SK-N-SH treated with all-trans-retinoic acid at 6 μM for 48 hours (cell line): ENCODE results near the gene MAK.

ENCODE experiments used
- ATAC-seq: fragments of 200-7000 bp; cut with Tn5 transposase; 3 replicates; pipeline ENCODE4 v1.9.1; 2020; ENCODE audit warnings: mild to moderate bottlenecking, moderate library complexity
- BACH2 ChIP-seq: fragments of 250-450 bp; sonication (Bioruptor Pico); IDR thresholded peaks from 2 replicates; pipeline ENCODE4 v1.9.0; 2021; ENCODE audit warnings: mild to moderate bottlenecking, borderline replicate concordance
- CSDC2 ChIP-seq: fragments of 250-450 bp; sonication (Bioruptor Pico); IDR thresholded peaks from 2 replicates; pipeline ENCODE4 v1.5.0; 2020; ENCODE audit warnings: mild to moderate bottlenecking, moderate library complexity
- ESRRG ChIP-seq: fragments of 250-450 bp; sonication (Bioruptor Pico); IDR thresholded peaks from 2 replicates; pipeline ENCODE4 v1.6.1; 2021; ENCODE audit warnings: mild to moderate bottlenecking
- GLIS3 ChIP-seq: fragments of 250-450 bp; sonication (Bioruptor Pico); IDR thresholded peaks from 2 replicates; pipeline ENCODE4 v1.5.0; 2020; ENCODE audit warnings: mild to moderate bottlenecking, moderate library complexity
- ISL1 ChIP-seq: fragments of 250-450 bp; sonication (Bioruptor Pico); IDR thresholded peaks from 2 replicates; pipeline ENCODE4 v2.1.2; 2022; ENCODE audit warnings: mild to moderate bottlenecking, moderate library complexity
- PPARA ChIP-seq: fragments of 250-450 bp; sonication (Bioruptor Pico); IDR thresholded peaks from 2 replicates; pipeline ENCODE4 v1.5.0; 2020; ENCODE audit warnings: mild to moderate bottlenecking, borderline replicate concordance
- RARB ChIP-seq: fragments of 250-450 bp; sonication (Bioruptor Pico); IDR thresholded peaks from 2 replicates; pipeline ENCODE4 v1.8.0; 2021; ENCODE audit warnings: mild to moderate bottlenecking, moderate library complexity
- SNAI2 ChIP-seq: fragments of 250-450 bp; sonication (Bioruptor Pico); IDR thresholded peaks from 2 replicates; pipeline ENCODE4 v1.5.0; 2020; ENCODE audit warnings: mild to moderate bottlenecking, moderate library complexity
- TCF4 ChIP-seq: fragments of 250-450 bp; sonication (Bioruptor Pico); IDR thresholded peaks from 2 replicates; pipeline ENCODE4 v1.8.0; 2021; ENCODE audit warnings: mild to moderate bottlenecking, moderate library complexity, borderline replicate concordance
- TOX ChIP-seq: fragments of 250-450 bp; sonication (Bioruptor Pico); IDR thresholded peaks from 2 replicates; pipeline ENCODE4 v1.8.0; 2021; ENCODE audit warnings: mild to moderate bottlenecking, moderate library complexity, borderline replicate concordance
- ZC3H10 ChIP-seq: fragments of 250-450 bp; sonication (Bioruptor Pico); IDR thresholded peaks from 2 replicates; pipeline ENCODE4 v1.5.1; 2021; ENCODE audit warnings: mild to moderate bottlenecking, moderate library complexity
- ZFP3 ChIP-seq: fragments of 250-450 bp; sonication (Bioruptor Pico); IDR thresholded peaks from 2 replicates; pipeline ENCODE4 v1.5.0; 2020; ENCODE audit warnings: mild to moderate bottlenecking, moderate library complexity
- ZFP30 ChIP-seq: fragments of 450-650 bp; formaldehyde crosslinking; IDR thresholded peaks from 2 replicates; pipeline ENCODE4 v1.5.0; 2022; ENCODE audit warnings: mild to moderate bottlenecking, moderate library complexity
- ZNF565 ChIP-seq: fragments of 450-650 bp; formaldehyde crosslinking; conservative IDR thresholded peaks from 2 replicates; pipeline ENCODE4 v1.5.0; 2020; ENCODE audit warnings: low read depth, mild to moderate bottlenecking, moderate library complexity
- TF ChIP-seq, protein P1 (sequence below): fragments of 250-450 bp; sonication (Bioruptor Pico); IDR thresholded peaks from 2 replicates; pipeline ENCODE4 v1.8.0; 2021; ENCODE audit warnings: low read depth, mild to moderate bottlenecking, moderate library complexity, borderline replicate concordance
- TF ChIP-seq, protein P2 (sequence below): fragments of 250-450 bp; sonication (Bioruptor Pico); IDR thresholded peaks from 2 replicates; pipeline ENCODE4 v1.5.0; 2020; ENCODE audit warnings: mild to moderate bottlenecking, moderate library complexity
- TF ChIP-seq, protein P3 (sequence below): fragments of 250-450 bp; sonication (Bioruptor Pico); IDR thresholded peaks from 2 replicates; pipeline ENCODE4 v1.5.1; 2021; ENCODE audit warnings: mild to moderate bottlenecking, moderate library complexity
- TF ChIP-seq, protein P4 (sequence below): fragments of 250-450 bp; sonication (Bioruptor Pico); IDR thresholded peaks from 2 replicates; pipeline ENCODE4 v1.5.1; 2020; ENCODE audit warnings: low read depth, mild to moderate bottlenecking, moderate library complexity
- TF ChIP-seq, protein P5 (sequence below): fragments of 250-450 bp; sonication (Bioruptor Pico); IDR thresholded peaks from 2 replicates; pipeline ENCODE4 v1.8.0; 2020; ENCODE audit warnings: mild to moderate bottlenecking, moderate library complexity, borderline replicate concordance

The MAK gene

DNA sequence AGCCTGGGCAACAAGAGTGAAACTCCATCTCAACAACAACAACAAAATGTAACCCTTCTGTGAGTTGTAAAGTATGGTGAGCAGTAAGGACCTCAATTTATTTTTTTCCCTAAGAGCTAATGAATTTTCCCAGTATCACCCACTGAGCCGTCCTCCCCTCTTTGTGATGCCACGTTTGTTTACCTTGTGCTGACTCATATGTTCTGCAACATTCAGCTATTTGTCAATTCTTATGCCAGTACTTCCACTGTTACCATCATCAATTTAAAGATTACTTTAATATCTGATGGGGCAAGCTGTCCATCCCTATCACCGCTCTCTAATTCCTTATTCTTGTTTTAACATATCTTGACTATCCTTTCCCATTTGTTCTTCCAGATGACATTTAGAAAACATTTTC lies 37.5 kb downstream of the MAK start (continued):
- TF ChIP-seq, protein P1, sequence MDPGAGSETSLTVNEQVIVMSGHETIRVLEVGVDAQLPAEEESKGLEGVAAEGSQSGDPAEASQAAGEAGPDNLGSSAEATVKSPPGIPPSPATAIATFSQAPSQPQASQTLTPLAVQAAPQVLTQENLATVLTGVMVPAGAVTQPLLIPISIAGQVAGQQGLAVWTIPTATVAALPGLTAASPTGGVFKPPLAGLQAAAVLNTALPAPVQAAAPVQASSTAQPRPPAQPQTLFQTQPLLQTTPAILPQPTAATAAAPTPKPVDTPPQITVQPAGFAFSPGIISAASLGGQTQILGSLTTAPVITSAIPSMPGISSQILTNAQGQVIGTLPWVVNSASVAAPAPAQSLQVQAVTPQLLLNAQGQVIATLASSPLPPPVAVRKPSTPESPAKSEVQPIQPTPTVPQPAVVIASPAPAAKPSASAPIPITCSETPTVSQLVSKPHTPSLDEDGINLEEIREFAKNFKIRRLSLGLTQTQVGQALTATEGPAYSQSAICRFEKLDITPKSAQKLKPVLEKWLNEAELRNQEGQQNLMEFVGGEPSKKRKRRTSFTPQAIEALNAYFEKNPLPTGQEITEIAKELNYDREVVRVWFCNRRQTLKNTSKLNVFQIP (CRISPR knock-in tag): no peak
- TF ChIP-seq ESRRG (CRISPR knock-in tag) (no peak), ZFP3 (CRISPR knock-in tag) (no peak), ZC3H10 (CRISPR knock-in tag) (no peak)

DNA sequence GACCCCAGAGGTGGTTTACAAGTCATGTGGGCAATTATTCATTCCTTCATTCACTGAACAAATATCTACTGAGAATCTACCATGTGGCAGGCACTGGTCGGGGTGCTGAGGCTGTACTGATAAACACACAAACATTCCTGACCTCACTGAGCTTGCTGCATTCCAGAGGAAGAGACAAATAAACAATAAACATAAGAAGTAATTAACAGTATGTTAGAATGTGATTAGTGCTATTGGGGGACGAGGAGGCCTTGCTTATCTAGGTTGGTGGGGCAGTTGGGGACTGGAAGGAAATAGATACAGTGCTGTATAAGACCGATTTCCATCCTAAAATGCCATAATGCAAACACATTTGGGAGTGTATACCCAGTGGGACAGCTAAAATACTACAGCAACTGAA lies 44.1 kb downstream of the MAK start:
- ATAC-seq: no peak

DNA sequence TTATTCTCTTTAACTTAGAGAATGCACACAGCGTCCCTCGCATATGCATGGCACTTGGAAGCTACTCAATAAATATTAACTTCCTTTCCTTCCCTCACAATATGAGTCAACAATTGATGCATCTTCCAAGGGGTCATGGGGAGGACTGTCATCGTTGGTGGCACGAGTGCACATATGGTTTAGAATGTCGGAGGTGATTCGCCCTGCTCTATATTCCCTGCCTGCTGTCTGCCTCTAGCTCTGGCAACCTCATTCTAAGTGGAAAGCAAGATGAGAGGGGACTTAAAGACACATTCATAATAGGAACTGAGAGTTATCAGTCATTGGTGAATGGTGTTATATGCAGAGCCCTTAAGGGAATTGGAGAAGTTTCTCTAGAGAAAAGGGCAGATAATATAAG lies 44.6 kb downstream of the MAK start:
- ATAC-seq: no peak
- TF ChIP-seq ZFP30 (CRISPR knock-in tag): no peak
- no peak for TF ChIP-seq BACH2 (CRISPR knock-in tag)
- TF ChIP-seq TOX: no peak
- no peak for TF ChIP-seq ESRRG (CRISPR knock-in tag)
- TF ChIP-seq SNAI2 (CRISPR knock-in tag): no peak
- no peak for TF ChIP-seq ZFP3 (CRISPR knock-in tag)
- TF ChIP-seq RARB: no peak

More for the DNA sequence above, 44.1 kb downstream of the MAK start:
- TF ChIP-seq ZC3H10 (CRISPR knock-in tag): no peak
- no peak for TF ChIP-seq PPARA (CRISPR knock-in tag)
- no peak for TF ChIP-seq ZNF565 (CRISPR knock-in tag)
- no peak for TF ChIP-seq ESRRG (CRISPR knock-in tag)
- TF ChIP-seq, protein P2, sequence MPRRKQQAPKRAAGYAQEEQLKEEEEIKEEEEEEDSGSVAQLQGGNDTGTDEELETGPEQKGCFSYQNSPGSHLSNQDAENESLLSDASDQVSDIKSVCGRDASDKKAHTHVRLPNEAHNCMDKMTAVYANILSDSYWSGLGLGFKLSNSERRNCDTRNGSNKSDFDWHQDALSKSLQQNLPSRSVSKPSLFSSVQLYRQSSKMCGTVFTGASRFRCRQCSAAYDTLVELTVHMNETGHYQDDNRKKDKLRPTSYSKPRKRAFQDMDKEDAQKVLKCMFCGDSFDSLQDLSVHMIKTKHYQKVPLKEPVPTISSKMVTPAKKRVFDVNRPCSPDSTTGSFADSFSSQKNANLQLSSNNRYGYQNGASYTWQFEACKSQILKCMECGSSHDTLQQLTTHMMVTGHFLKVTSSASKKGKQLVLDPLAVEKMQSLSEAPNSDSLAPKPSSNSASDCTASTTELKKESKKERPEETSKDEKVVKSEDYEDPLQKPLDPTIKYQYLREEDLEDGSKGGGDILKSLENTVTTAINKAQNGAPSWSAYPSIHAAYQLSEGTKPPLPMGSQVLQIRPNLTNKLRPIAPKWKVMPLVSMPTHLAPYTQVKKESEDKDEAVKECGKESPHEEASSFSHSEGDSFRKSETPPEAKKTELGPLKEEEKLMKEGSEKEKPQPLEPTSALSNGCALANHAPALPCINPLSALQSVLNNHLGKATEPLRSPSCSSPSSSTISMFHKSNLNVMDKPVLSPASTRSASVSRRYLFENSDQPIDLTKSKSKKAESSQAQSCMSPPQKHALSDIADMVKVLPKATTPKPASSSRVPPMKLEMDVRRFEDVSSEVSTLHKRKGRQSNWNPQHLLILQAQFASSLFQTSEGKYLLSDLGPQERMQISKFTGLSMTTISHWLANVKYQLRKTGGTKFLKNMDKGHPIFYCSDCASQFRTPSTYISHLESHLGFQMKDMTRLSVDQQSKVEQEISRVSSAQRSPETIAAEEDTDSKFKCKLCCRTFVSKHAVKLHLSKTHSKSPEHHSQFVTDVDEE (CRISPR knock-in tag): no peak
- TF ChIP-seq, protein P1 (CRISPR knock-in tag): no peak
- no peak for TF ChIP-seq BACH2 (CRISPR knock-in tag)
- TF ChIP-seq, protein P3, sequence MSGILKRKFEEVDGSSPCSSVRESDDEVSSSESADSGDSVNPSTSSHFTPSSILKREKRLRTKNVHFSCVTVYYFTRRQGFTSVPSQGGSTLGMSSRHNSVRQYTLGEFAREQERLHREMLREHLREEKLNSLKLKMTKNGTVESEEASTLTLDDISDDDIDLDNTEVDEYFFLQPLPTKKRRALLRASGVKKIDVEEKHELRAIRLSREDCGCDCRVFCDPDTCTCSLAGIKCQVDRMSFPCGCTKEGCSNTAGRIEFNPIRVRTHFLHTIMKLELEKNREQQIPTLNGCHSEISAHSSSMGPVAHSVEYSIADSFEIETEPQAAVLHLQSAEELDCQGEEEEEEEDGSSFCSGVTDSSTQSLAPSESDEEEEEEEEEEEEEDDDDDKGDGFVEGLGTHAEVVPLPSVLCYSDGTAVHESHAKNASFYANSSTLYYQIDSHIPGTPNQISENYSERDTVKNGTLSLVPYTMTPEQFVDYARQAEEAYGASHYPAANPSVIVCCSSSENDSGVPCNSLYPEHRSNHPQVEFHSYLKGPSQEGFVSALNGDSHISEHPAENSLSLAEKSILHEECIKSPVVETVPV (CRISPR knock-in tag): no peak
- TF ChIP-seq CSDC2: no peak
- no peak for TF ChIP-seq RARB
- TF ChIP-seq ZFP30 (CRISPR knock-in tag): no peak
- TF ChIP-seq ISL1 (CRISPR knock-in tag): no peak
- TF ChIP-seq, protein P4, sequence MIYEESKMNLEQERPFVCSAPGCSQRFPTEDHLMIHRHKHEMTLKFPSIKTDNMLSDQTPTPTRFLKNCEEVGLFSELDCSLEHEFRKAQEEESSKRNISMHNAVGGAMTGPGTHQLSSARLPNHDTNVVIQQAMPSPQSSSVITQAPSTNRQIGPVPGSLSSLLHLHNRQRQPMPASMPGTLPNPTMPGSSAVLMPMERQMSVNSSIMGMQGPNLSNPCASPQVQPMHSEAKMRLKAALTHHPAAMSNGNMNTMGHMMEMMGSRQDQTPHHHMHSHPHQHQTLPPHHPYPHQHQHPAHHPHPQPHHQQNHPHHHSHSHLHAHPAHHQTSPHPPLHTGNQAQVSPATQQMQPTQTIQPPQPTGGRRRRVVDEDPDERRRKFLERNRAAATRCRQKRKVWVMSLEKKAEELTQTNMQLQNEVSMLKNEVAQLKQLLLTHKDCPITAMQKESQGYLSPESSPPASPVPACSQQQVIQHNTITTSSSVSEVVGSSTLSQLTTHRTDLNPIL: no peak
- no peak for TF ChIP-seq ZFP3 (CRISPR knock-in tag)
- TF ChIP-seq, protein P5, sequence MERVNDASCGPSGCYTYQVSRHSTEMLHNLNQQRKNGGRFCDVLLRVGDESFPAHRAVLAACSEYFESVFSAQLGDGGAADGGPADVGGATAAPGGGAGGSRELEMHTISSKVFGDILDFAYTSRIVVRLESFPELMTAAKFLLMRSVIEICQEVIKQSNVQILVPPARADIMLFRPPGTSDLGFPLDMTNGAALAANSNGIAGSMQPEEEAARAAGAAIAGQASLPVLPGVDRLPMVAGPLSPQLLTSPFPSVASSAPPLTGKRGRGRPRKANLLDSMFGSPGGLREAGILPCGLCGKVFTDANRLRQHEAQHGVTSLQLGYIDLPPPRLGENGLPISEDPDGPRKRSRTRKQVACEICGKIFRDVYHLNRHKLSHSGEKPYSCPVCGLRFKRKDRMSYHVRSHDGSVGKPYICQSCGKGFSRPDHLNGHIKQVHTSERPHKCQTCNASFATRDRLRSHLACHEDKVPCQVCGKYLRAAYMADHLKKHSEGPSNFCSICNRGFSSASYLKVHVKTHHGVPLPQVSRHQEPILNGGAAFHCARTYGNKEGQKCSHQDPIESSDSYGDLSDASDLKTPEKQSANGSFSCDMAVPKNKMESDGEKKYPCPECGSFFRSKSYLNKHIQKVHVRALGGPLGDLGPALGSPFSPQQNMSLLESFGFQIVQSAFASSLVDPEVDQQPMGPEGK (CRISPR knock-in tag): no peak
- no peak for TF ChIP-seq TCF4 (CRISPR knock-in tag)
- TF ChIP-seq GLIS3 (CRISPR knock-in tag): no peak
